ENCODE results near the gene CPLANE1. TPM values are rescaled to one million over a fixed set of nuclear protein-coding genes. Genes with fewer than 3 reads are reported as not detected.

Gene CPLANE1
- total and polyA plus RNA-seq, 2 donors from 2014 or later, result 3.7 to 23.3 TPM

DNA sequence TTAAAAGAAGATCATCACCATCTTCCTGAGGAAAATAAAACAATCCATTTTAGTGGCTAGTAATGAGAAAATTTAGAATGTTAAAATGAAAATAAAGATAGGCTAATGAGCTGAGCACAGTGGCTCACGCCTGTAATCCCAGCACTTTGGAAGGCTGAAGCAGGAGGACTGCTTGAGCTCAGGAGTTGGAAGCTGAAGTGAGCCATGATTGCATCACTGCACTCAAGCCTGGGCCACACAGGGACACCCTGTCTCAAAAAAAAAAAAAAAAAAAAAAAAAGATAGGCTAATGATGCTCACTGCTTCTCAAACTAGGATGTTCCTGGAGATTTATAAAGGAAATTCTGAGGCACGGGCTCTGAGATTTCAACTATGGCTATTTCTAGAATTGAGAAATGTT lies 50.3 kb downstream of the CPLANE1 start:
- Histone ChIP-seq H3K27ac (ENCODE audit: low read depth in 2 of 2, low read length in 2 of 2) (no peak overlapping the region), H3K36me3 (ENCODE audit: control insufficient read depth in 2 of 3, insufficient read depth in 3 of 3, low read length in 3 of 3) (peaks cover 5 to 9% (median 6%) of the 10 kb centered on the region in 3 donors), H3K27me3 (ENCODE audit: control insufficient read depth, insufficient read depth, low read length) (no peaks in the 10 kb centered on the region), H3K9ac (ENCODE audit: low read length in 3 of 3) (no peak overlapping the region), H3K4me3 (ENCODE audit: low read length in 3 of 3) (no peak overlapping the region), H3K9me3 (ENCODE audit: control insufficient read depth in 2 of 3, insufficient read depth in 1 of 3, low read length in 3 of 3) (no peaks in the 10 kb centered on the region), H3K4me1 (ENCODE audit: control insufficient read depth in 2 of 3, insufficient read depth in 2 of 3, low read depth in 1 of 3, low read length in 3 of 3) (no peaks in the 10 kb centered on the region)
- FAIRE-seq, result no peak
- intact Hi-C loops (cut with DNase I), result no loop called here
- TF ChIP-seq, protein P1, sequence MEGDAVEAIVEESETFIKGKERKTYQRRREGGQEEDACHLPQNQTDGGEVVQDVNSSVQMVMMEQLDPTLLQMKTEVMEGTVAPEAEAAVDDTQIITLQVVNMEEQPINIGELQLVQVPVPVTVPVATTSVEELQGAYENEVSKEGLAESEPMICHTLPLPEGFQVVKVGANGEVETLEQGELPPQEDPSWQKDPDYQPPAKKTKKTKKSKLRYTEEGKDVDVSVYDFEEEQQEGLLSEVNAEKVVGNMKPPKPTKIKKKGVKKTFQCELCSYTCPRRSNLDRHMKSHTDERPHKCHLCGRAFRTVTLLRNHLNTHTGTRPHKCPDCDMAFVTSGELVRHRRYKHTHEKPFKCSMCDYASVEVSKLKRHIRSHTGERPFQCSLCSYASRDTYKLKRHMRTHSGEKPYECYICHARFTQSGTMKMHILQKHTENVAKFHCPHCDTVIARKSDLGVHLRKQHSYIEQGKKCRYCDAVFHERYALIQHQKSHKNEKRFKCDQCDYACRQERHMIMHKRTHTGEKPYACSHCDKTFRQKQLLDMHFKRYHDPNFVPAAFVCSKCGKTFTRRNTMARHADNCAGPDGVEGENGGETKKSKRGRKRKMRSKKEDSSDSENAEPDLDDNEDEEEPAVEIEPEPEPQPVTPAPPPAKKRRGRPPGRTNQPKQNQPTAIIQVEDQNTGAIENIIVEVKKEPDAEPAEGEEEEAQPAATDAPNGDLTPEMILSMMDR (IDR thresholded peaks at IDR 0.05; ENCODE audit: borderline replicate concordance, extremely low read depth, insufficient read depth), result no peak
- DNase-seq, result no peak

DNA sequence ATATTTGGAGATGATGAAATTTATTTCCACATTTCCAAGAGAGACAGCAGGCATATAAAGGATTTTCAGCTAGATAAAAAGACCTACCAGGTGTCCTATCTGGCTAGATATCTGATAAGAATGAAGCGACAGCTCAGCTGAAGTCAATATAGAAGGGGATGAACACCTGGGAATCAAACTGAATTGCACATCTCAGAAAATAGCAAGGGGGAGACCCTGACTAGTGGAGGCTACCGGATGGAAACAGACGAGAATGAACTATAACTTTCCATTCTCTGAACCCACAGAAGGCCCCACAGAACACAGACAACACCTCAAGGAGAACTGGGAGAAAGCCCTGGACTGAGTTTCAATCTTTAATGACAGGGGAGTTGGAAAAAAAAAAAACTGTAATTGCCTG lies 51.1 kb downstream of the CPLANE1 start:
- no peaks in the 10 kb centered on the region for H3K9me3 ChIP-seq (ENCODE audit: control insufficient read depth in 2 of 3, insufficient read depth in 1 of 3, low read length in 3 of 3)

DNA sequence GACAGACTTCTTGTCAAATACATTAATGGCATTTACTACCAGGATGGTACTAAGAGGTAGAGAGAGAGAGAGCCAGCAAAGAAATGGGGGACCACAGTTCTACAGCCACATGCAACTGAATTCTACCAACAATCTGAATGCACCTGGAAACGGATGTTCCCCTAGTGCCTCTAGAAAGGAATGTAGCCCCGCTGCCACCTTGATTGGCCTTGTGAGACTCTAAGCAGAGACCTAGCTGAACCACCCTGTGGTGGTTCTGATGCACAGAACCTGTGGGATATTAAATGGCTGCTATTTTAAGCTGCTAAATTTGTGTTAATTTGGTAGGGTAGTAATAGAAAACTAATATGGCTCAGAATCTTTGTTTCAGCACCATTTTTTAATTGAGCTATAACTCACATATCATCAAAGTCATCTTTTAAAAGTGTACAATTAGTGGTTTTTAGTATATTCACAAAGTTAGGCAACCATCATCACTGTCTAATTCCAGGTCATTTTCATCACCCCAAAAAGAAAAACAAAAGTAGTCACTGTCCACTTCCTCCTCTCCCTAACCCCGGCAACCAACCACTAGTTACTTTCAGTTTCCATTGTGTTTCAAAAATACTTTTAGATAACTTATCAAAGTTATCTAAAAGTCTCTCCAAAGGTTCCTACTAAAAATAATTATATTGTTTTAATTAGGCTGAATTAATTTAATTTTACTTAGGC lies 51.7 kb downstream of the CPLANE1 start:
- H3K9ac ChIP-seq (ENCODE audit: low read length in 3 of 3), result no peak overlapping the region

More for the DNA sequence above, 51.1 kb downstream of the CPLANE1 start:
- H3K27me3 ChIP-seq (ENCODE audit: control insufficient read depth, insufficient read depth, low read length), result no peaks in the 10 kb centered on the region
- H3K4me3 ChIP-seq (ENCODE audit: low read length in 3 of 3), result no peak overlapping the region
- no peak for FAIRE-seq
- intact Hi-C loops (cut with DNase I), result no loop called here
- TF ChIP-seq, protein P1 (IDR thresholded peaks at IDR 0.05; ENCODE audit: borderline replicate concordance, extremely low read depth, insufficient read depth), result no peak
- H3K9ac ChIP-seq (ENCODE audit: low read length in 3 of 3), result no peak overlapping the region
- DNase-seq, result no peak
- no peaks in the 10 kb centered on the region for H3K4me1 ChIP-seq (ENCODE audit: control insufficient read depth in 2 of 3, insufficient read depth in 2 of 3, low read depth in 1 of 3, low read length in 3 of 3)
- H3K27ac ChIP-seq (ENCODE audit: low read depth in 2 of 2, low read length in 2 of 2), result no peak overlapping the region
- peaks cover 5 to 9% (median 6%) of the 10 kb centered on the region in 3 donors for H3K36me3 ChIP-seq (ENCODE audit: control insufficient read depth in 2 of 3, insufficient read depth in 3 of 3, low read length in 3 of 3)

More for the DNA sequence above, 51.7 kb downstream of the CPLANE1 start:
- TF ChIP-seq, protein P1 (IDR thresholded peaks at IDR 0.05; ENCODE audit: borderline replicate concordance, extremely low read depth, insufficient read depth), result no peak
- Histone ChIP-seq H3K4me3 (ENCODE audit: low read length in 3 of 3) (no peak overlapping the region), H3K36me3 (ENCODE audit: control insufficient read depth in 2 of 3, insufficient read depth in 3 of 3, low read length in 3 of 3) (peaks cover 5 to 9% (median 6%) of the 10 kb centered on the region in 3 donors), H3K27ac (ENCODE audit: low read depth in 2 of 2, low read length in 2 of 2) (no peak overlapping the region), H3K4me1 (ENCODE audit: control insufficient read depth in 2 of 3, insufficient read depth in 2 of 3, low read depth in 1 of 3, low read length in 3 of 3) (no peaks in the 10 kb centered on the region), H3K9me3 (ENCODE audit: control insufficient read depth in 2 of 3, insufficient read depth in 1 of 3, low read length in 3 of 3) (no peaks in the 10 kb centered on the region), H3K27me3 (ENCODE audit: control insufficient read depth, insufficient read depth, low read length) (no peaks in the 10 kb centered on the region)
- intact Hi-C loops (cut with DNase I), result no loop called here
- no peak for DNase-seq
- peak; percentile 60 for FAIRE-seq

All from kidney (tissue), 14 donors.